ENCODE results near the gene SPDYE2B. TPM values are rescaled to one million over a fixed set of nuclear protein-coding genes. Genes with fewer than 3 reads are reported as not detected.

Gene SPDYE2B
- total RNA-seq, 1 donor from 2014 or later = not detected

Other genes with a start within 250 kb of the SPDYE2B start
- 45.8 and 49.8 TPM in 2 replicates for gene ORAI2, start 216.7 kb upstream of the SPDYE2B start, total RNA-seq
- 9.9 and 10.9 TPM in 2 replicates for gene ALKBH4, start 185.5 kb upstream of the SPDYE2B start, total RNA-seq
- gene LRWD1, start 185.3 kb upstream of the SPDYE2B start, total RNA-seq = 30.5 and 32.4 TPM in 2 replicates
- 46.8 and 50.8 TPM in 2 replicates for gene POLR2J, start 171.4 kb upstream of the SPDYE2B start, total RNA-seq
- gene RASA4B, start 132.5 kb upstream of the SPDYE2B start, total RNA-seq = 27.1 and 28.6 TPM in 2 replicates
- 14.1 and 19.2 TPM in 2 replicates for gene UPK3BL2, start 106.6 kb upstream of the SPDYE2B start, total RNA-seq
- gene SPDYE2, start 99.1 kb upstream of the SPDYE2B start, total RNA-seq = 0.19 TPM in 1 of 2 replicates, not detected in the other
- 49.3 and 50.9 TPM in 2 replicates for gene POLR2J3, start 77.7 kb upstream of the SPDYE2B start, total RNA-seq
- 52.8 and 54.1 TPM in 2 replicates for gene RASA4, start 33.6 kb upstream of the SPDYE2B start, total RNA-seq
- gene UPK3BL1, start 7.5 kb upstream of the SPDYE2B start, total RNA-seq = 14.4 and 23.0 TPM in 2 replicates
- gene POLR2J2, start 21.3 kb downstream of the SPDYE2B start, total RNA-seq = 17.8 and 20.2 TPM in 2 replicates
- 7.9 and 9.3 TPM in 2 replicates for gene FAM185A, start 98.7 kb downstream of the SPDYE2B start, total RNA-seq

Data from activated CD4-positive, alpha-beta T cell treated with anti-CD3 and anti-CD28 coated beads, Interleukin-2, amount 10 ng/mL, durations not matched to agents 24 days and 14 days (primary cell).